ENCODE data around the gene UBE4B.
"Not testable (repeated sequence)": the region's sequence is repeated elsewhere in the genome, so short reads cannot be mapped to it uniquely, and the experiment has no call there.

The UBE4B gene

DNA sequence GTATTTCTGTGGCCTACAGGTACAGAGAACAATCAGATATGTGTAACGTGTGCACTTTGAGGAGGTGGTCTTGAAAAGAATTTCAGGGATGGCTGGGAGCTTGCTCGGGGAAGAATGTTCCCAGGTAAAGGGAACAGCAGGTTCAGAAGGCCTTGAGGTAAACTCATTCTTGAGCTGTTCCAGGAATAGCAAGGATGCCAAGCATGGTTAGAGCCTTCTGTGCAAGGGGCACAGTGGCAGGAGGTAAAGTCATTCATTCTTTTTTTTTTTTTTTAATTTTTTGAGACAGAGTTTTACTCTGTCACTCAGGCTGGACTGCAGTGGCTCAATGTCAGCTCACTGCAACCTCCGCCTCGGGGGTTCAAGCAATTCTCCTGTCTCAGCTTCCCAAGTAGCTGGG, 10.0 kb downstream of the UBE4B start:
- DNase-seq, result no peak

GRCh38 chr1:10045480-10046355, 13.0 kb downstream of the UBE4B start:
- DNase-seq, result no peak

- DNase-seq, result no peak
Measured at GRCh38 chr1:10046356-10047085, 13.8 kb downstream of the UBE4B start.

- no peak for DNase-seq
Measured at GRCh38 chr1:10048601-10049000, 15.8 kb downstream of the UBE4B start.

DNA sequence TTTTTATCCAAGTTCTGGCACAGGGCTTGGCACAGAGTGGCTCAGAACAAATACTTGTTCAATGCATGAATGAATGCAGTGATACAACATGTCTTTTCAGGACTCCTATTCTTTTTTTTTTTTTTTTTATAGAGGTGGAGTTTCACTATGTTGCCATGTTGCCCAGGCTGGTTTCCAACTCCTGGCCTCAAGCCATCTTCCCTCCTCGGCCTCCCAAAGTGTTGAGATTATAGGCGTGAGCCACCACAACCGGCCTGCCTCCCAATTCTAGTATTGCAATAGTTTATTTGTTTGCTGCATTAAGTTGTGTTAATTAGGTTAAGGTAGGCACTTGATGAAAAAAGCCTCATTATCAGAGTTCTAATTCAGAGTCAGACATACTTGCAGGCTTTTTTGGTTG, 17.9 kb downstream of the UBE4B start:
- DNase-seq, result no peak

GRCh38 chr1:10051656-10052055, 18.9 kb downstream of the UBE4B start:
- DNase-seq, result no peak

DNA sequence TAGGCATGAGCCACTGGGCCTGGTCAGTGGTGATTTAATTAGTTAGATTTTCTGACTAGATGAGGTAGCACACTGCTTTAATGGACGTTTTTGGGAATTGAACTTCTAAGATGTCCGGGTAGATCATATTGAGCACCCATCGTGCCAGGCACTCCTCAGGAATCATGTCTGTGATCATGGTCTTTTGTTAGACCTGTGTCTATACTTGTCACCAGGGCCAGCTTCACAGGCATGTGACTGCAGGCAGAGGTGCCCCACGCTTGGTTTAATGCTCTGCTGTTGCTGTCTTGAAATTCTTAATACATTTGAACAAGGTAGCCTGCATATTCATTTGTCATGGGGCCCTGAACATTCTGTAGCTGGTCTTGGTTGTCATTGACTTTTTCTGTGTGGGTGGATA, 19.6 kb downstream of the UBE4B start:
- no peak for DNase-seq

DNA sequence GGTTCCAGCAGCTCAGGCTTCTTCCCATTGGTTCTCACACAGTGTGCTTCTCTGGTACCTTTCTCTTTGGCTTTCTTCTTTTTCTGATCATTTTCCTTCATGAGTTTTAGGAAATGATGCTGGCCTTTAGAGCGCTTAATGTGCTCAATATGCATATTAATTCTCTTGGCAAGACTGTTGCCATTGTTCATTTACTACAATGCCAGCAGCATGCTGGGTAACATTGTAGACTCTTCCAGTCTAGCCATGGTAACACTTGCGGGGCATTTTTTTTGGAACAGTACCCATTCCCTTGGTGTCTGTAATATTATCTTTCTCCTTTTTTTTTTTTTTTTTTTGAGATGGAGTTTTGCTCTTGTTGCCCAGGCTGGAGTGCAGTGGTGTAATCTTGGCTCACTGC, 21.7 kb downstream of the UBE4B start:
- DNase-seq, result no peak

DNA sequence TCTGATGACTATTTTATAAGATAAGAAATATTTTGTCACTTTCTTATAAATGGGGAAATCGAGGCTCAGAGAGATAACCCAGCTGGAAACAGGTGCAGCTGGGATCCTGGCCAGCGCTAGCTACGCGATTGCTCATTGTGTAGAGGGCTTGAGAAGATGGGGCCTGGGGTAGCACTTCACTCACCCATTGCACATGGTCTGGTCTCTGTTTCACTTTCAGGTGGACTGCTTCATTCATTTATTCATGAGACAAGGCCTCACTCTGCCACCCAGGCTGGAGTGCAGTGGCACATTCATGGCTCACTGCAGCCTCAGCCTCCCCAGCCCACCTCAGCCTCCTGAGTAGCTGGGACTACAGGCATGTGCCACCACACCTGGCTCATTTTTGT, 23.8 kb downstream of the UBE4B start:
- no peak for DNase-seq

DNA sequence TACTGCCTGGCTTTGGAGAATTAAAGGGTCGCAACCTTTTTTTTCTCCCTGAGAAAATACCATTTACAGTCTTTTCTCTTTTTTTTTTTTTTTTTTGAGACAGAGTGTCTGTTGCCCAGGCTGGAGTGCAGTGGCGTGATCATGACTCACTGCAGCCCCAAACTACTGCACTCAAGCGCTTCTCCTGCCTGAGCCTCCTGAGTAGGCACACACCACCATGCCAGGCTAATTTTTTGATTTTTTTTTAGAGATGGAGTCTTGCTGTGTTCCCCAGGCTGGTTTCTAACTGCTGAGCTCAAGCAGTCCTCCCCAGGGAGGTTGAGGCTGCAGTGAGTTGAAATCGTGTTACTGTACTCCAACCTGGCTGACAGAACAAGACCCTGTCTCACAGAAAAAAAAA, 24.6 kb downstream of the UBE4B start:
- DNase-seq, result no peak

- DNase-seq, result no peak
Measured at GRCh38 chr1:10057796-10058195, 25.0 kb downstream of the UBE4B start.

GRCh38 chr1:10059342-10059718, 26.6 kb downstream of the UBE4B start:
- DNase-seq, result no peak

- no peak for DNase-seq
Measured at GRCh38 chr1:10060311-10061100, 27.7 kb downstream of the UBE4B start.

GRCh38 chr1:10061276-10061675, 28.5 kb downstream of the UBE4B start:
- DNase-seq, result no peak

- no peak for DNase-seq
Measured at GRCh38 chr1:10063878-10064277, 31.1 kb downstream of the UBE4B start.

DNA sequence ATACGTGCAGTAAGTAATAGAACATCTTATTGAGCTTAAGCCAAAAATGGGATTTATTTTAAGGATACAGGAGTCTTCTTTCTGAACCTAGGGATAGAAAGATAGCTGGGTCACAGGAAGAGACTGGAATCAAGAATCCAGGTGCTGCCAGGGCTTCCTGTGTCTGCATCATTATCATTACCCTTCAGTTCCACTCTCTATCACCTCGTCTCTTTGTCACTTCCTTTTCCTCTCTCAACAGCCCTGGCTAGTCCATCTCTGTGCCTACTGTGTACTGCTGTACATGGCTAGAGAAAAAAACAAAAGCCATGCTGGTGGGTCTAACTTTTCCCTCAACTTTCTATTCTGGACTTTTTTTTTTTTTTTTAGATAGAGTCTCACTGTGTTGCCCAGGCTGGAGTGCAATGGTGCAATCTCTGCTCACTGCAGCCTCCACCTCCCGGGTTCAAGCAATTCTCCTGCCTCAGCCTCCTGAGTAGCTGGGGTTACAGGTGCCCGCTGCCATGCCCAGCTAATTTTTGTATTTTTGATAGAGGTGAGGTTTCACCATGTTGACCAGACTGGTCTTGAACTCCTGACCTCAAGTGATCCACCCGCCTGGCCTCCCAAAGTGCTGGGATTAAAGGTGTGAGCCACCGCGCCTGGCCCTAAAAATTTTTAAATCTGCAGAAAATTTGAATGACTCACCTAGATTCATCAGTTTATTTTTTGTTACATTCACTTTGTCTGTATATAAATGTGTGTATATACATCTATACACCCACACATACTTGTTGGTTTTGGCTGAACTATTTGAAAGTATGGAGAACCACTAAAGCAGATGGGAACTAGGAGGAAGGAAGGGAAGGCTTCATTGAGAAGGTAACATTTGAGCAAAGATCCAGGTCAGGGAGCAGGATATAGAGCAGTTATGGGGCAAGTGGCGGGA, 31.9 kb downstream of the UBE4B start:
- no peak for DNase-seq

- no peak for DNase-seq
Measured at GRCh38 chr1:10065344-10065685, 32.6 kb downstream of the UBE4B start.

DNA sequence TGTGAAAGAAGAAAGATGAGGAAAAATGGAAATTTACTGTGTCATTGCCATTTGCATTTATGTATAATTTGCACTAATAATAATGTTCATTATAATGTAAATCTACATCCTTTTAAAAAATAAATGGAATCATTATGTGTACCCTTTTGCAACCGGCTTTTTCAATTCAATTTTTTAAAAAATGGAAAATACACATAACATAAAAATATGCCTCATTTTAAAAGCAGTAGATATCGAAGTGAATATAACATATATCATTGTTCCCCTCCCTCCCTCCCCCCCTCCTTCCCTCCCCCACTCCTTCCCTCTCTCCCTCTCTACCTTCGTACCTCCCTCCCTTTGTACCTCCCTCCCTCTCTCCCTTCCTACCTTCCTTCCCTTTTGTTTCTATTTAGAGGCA, 33.0 kb downstream of the UBE4B start:
- no peak for DNase-seq

DNA sequence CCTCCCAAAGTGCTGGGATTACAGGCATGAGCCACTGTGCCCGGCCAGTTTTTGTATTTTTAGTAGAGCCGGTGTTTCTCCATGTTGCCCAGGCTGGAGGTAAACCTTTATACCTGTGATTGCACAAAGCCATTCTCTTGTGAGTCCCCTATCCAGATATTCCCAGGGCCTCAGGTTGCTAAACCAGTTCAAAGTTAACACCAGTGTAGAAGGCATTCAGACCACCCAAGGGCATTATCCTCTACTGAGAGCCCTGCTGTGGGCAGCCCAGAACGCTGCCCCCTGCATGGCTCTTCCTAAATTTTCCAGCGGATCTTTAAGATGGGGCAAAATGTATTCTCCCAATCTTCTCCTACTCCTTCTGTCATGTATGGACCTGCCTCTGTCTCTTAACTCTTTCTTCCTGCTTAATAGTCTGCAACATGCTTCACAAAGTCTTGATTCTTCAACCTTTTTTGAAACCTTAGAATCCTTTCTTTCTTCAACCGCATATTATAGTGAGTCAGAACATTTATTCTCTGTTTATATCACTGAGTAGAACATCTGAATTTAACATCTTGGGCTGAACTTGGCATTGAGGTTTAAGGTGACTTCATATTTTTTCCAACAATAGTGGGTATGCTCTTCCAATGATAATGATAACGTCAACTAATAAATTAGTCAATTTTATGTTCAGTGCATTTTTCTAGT, 36.0 kb downstream of the UBE4B start:
- no peak for DNase-seq

- no peak for DNase-seq
Measured at GRCh38 chr1:10070206-10070605, 37.4 kb downstream of the UBE4B start.

- no peak for DNase-seq
Measured at GRCh38 chr1:10071640-10072039, 38.9 kb downstream of the UBE4B start.

DNA sequence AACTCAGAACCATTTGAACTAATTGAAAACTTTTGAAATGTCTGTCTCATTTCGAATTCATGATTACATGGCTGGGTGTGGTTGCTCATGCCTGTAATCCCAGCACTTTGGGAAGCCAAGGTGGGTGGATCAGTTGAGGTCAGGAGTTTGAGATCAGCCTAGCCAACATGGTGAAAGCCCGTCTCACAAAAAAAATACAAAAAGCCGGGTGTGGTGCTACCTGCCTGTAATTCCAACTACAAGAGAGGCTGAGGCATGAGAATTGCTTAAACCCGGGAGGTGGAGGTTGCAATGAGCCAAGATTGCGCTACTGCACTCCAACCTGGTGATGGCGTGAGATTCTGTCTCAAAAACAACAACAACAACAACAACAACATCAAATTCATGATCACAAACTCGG, 40.6 kb downstream of the UBE4B start:
- not testable (repeated sequence) for DNase-seq

Measured in NCI-H1694 (cell line).